ENCODE data around the gene TRAPPC1. TPM values are rescaled to one million over a fixed set of nuclear protein-coding genes. Genes with fewer than 3 reads are reported as not detected.
A peak's percentile ranks its signal among the peaks of the same experiment; 100 is the strongest.

The TRAPPC1 gene
- total RNA-seq, 1 experiment from 2014 or later: 132 TPM

DNA sequence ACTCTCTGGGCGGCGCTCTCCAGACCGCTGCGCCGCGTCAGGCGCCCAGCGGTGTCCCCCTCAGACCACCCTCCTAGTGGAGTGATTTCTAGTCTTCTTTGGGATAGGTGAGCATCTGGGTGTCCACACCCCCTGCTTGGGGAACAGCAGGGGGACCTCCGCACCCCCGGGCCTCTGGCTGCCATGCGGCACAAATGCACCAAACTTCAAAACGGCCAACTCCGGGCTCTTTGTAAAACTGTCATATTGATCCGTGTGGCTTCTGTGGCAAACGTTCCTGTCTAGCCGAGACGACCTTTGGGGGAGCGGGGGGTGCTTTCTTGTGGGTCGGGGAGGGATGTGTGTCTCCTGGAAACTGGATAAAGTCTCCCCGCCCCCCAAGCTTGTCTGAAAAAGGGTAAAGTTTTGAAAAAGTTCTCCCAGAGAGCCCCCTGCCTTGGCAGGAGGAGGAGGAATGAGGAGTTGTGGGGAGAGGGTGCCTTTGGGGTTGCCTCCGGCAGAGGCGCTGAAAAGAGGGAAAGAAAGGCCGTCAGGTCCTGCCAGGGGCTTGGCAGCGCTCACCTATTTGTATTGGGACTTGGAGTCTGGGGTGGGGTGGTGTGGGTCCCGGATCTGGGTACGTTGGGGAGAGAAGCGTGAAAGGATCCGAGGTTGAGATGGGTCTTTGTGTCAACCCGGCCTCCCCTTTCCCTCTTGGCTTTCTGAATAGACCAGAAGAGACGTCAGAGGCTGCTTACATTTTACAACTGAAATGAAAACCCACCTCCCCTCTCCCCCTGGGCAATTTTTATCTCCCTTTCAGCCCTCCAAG lies 45.3 kb downstream of the TRAPPC1 start:
- Histone ChIP-seq H3K9me3 (ENCODE audit: control insufficient read depth, low read depth, low read length) (no peaks in the 10 kb centered on the region), H3K79me1 (ENCODE audit: insufficient read depth, low read depth, low read length, poor library complexity, severe bottlenecking) (no peaks in the 10 kb centered on the region), H3K4me1 (ENCODE audit: insufficient read depth, low read length) (no peaks in the 10 kb centered on the region), H3K23me2 (ENCODE audit: insufficient read length, low read depth, low read length, poor library complexity, severe bottlenecking) (peaks cover 28% of the 10 kb centered on the region), H3K4me2 (ENCODE audit: insufficient read depth, insufficient read length, low read length) (peak overlapping the region; percentile 82), H2BK20ac (ENCODE audit: low read depth, low read length, poor library complexity, severe bottlenecking) (no peak overlapping the region), H3K27me3 (ENCODE audit: insufficient read depth, low read length) (no peaks in the 10 kb centered on the region; the same call in 1 of the 2 replicates), H2AK5ac (ENCODE audit: insufficient read length, low read length) (no peak overlapping the region), H3K18ac (ENCODE audit: insufficient read length, low read depth, low read length) (no peak overlapping the region), H3K9ac (ENCODE audit: extremely low read depth, insufficient read length, low read length) (no peak overlapping the region), H4K20me1 (ENCODE audit: control insufficient read depth, insufficient read depth, insufficient read length) (no peaks in the 10 kb centered on the region), H4K5ac (ENCODE audit: insufficient read length, low read depth, low read length) (no peak overlapping the region), H3K27ac (ENCODE audit: insufficient read length, low read depth, low read length) (no peak overlapping the region), H3K4ac (ENCODE audit: low read depth, low read length) (no peak overlapping the region), H2BK5ac (ENCODE audit: insufficient read length, low read length) (no peak overlapping the region), H2BK15ac (ENCODE audit: low read depth, low read length) (no peak overlapping the region), H3K23ac (ENCODE audit: insufficient read length, low read depth, low read length) (no peak overlapping the region), H2AFZ (ENCODE audit: low read length) (no peak overlapping the region), H2BK120ac (ENCODE audit: low read depth, low read length, poor library complexity, severe bottlenecking) (no peak overlapping the region), H4K91ac (ENCODE audit: insufficient read length, low read depth, low read length) (no peak overlapping the region), H2BK12ac (ENCODE audit: insufficient read length, low read depth, low read length) (no peak overlapping the region), H4K8ac (replicated peaks; ENCODE audit: insufficient read length, low read depth, low read length) (no peak overlapping the region), H3K79me2 (ENCODE audit: insufficient read depth, low read length) (no peaks in the 10 kb centered on the region), H3K14ac (ENCODE audit: insufficient read depth, low read length) (no peak overlapping the region), H3K56ac (ENCODE audit: insufficient read length, low read depth, low read length) (no peak overlapping the region), H3T11ph (ENCODE audit: low read length) (no peak overlapping the region)
- Mint-ChIP-seq H3K9me3 (no peaks in the 10 kb centered on the region), H3K4me3 (no peak overlapping the region), H3K27me3 (ENCODE audit: low read depth) (no peaks in the 10 kb centered on the region; the same call in none of the 2 replicates), H3K36me3 (ENCODE audit: insufficient read depth in 1 of 3, low read depth in 3 of 3) (peaks cover 0 to 8% (median 0%) of the 10 kb centered on the region in 3 experiments; a peak in 2 of 7 replicates), H3K27ac (peak overlapping the region in 1 of 3 experiments; percentile 18; a peak in 1 of 7 replicates), H3K4me1 (peaks cover 3 to 4% of the 10 kb centered on the region in 2 experiments)
- DNase-seq: peak; percentile 69
- TF ChIP-seq, protein P1, sequence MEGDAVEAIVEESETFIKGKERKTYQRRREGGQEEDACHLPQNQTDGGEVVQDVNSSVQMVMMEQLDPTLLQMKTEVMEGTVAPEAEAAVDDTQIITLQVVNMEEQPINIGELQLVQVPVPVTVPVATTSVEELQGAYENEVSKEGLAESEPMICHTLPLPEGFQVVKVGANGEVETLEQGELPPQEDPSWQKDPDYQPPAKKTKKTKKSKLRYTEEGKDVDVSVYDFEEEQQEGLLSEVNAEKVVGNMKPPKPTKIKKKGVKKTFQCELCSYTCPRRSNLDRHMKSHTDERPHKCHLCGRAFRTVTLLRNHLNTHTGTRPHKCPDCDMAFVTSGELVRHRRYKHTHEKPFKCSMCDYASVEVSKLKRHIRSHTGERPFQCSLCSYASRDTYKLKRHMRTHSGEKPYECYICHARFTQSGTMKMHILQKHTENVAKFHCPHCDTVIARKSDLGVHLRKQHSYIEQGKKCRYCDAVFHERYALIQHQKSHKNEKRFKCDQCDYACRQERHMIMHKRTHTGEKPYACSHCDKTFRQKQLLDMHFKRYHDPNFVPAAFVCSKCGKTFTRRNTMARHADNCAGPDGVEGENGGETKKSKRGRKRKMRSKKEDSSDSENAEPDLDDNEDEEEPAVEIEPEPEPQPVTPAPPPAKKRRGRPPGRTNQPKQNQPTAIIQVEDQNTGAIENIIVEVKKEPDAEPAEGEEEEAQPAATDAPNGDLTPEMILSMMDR (conservative IDR thresholded peaks at IDR 0.05): 0 out of 3 replicates have a peak, but pooled peaks have one; percentile 14
- no CpG with 5 or more reads among the region's 30 CpGs for WGBS (ENCODE audit: extremely low coverage, insufficient read length, low lambda C conversion rate)
